HCT116 (cell line): Measurements from ENCODE around the gene UXS1. TPM values are rescaled to one million over a fixed set of nuclear protein-coding genes. Genes with fewer than 3 reads are reported as not detected.

ENCODE experiments used
- ATAC-seq: fragments of 200-7000 bp; cut with Tn5 transposase; 2 replicates; pipeline ENCODE4 v1.9.1; 2020; ENCODE audit warnings: mild to moderate bottlenecking, moderate library complexity
- BruUV-seq: library from RNA; stranded (reverse); fragments of 400-500 nt; replicated peaks from 2 replicates; lab custom pipeline; 2021; lab: Mats Ljungman, UMichigan
- CTCF ChIA-PET: fragments of 300-600 bp; sonication (Branson Sonifier 250); formaldehyde crosslinking; loops from one replicate; lab custom pipeline; 2021; ENCODE audit warnings: antibody characterized with exemption; lab: Charles Lee
- POLR2A ChIA-PET: fragments of 300-600, 350-600 bp; sonication (Branson Sonifier 250); formaldehyde crosslinking; loops from one replicate; lab custom pipeline; 2021; ENCODE audit warnings: antibody characterized with exemption; lab: Charles Lee
- RAD21 ChIA-PET, 2 experiments: fragments of 300-600 bp; sonication (Branson Sonifier 250); formaldehyde crosslinking; loops; one replicate each; lab custom pipeline; 2023; ENCODE audit warnings: low total read pairs in 2 of 2; ENCODE audit not compliant: uncharacterized antibody in 2 of 2, unreplicated experiment in 2 of 2, low non-redundant PET in 1 of 2; lab: Charles Lee
- DNase-seq: peaks from one replicate; pipeline ENCODE4 v3.0.0-alpha.2; 2010; ENCODE audit warnings: low read depth, low spot score
- H2AFZ ChIP-seq: fragments of 200-600 bp; shearing (Covaris generic), sonication (generic); 2 replicates; pipeline ENCODE4 v1.6.1; 2017; ENCODE audit warnings: low read depth, mixed run types, mixed read lengths, antibody characterized with exemption, low read length; ENCODE audit not compliant: poor library complexity, severe bottlenecking
- H3K27ac ChIP-seq: 2 replicates; pipeline ENCODE4 v1.5.1; 2012; ENCODE audit warnings: low read depth, low read length
- H3K27me3 ChIP-seq: fragments of 200-600 bp; sonication (generic); 2 replicates; pipeline ENCODE4 v1.6.1; 2016; ENCODE audit warnings: mixed run types, low read length, mixed read lengths; ENCODE audit not compliant: insufficient read depth
- H3K36me3 ChIP-seq, 2 experiments: fragments of 200-500 bp in 1 of 2; fragments of 200-600 bp in 1 of 2; sonication (Bioruptor generic) in 1 of 2; sonication (generic) in 1 of 2; 2 replicates each; pipeline versions ENCODE4 v1.5.1 to v1.6.1; 2014 to 2016; ENCODE audit warnings: low read length in 2 of 2, inconsistent platforms in 1 of 2, mixed read lengths in 1 of 2, mixed run types in 1 of 2; ENCODE audit not compliant: insufficient read depth in 2 of 2, control insufficient read depth in 1 of 2
- H3K4me1 ChIP-seq, 2 experiments: fragments of 200-600 bp in 1 of 2; sonication (generic) in 1 of 2; 2 replicates each; pipeline versions ENCODE4 v1.5.1 to v1.6.1; 2012 to 2017; ENCODE audit warnings: low read length in 2 of 2, inconsistent platforms in 1 of 2, mild to moderate bottlenecking in 1 of 2, mixed read lengths in 1 of 2, mixed run types in 1 of 2, moderate library complexity in 1 of 2; ENCODE audit not compliant: insufficient read depth in 2 of 2, control insufficient read depth in 1 of 2
- H3K4me2 ChIP-seq: fragments of 200-600 bp; sonication (generic); 2 replicates; pipeline ENCODE4 v1.6.1; 2017; ENCODE audit warnings: mixed run types, low read length, mixed read lengths
- H3K4me3 ChIP-seq, 2 experiments: fragments of 200-600 bp in 1 of 2; sonication (generic) in 1 of 2; replicated peaks in 1 of 2; 2 replicates each; pipeline ENCODE4 v1.5.1; 2011 to 2016; ENCODE audit warnings: low read length in 2 of 2, control low read depth in 1 of 2, low read depth in 1 of 2, mild to moderate bottlenecking in 1 of 2, mixed read lengths in 1 of 2, mixed run types in 1 of 2
- H3K79me2 ChIP-seq: fragments of 200-600 bp; sonication (generic); 2 replicates; pipeline ENCODE4 v1.6.1; 2017; ENCODE audit warnings: mild to moderate bottlenecking, mixed run types, low read length, moderate library complexity, mixed read lengths; ENCODE audit not compliant: insufficient read depth
- H3K9ac ChIP-seq: fragments of 200-600 bp; sonication (generic); 2 replicates; pipeline ENCODE4 v1.6.1; 2016; ENCODE audit warnings: low read length, mixed read lengths
- H3K9me2 ChIP-seq: fragments of 200-600 bp; sonication (generic), shearing (Covaris generic); 2 replicates; pipeline ENCODE4 v1.6.1; 2017; ENCODE audit warnings: mixed run types, mild to moderate bottlenecking, moderate library complexity; ENCODE audit not compliant: insufficient read depth
- H3K9me3 ChIP-seq, 2 experiments: fragments of 200-500 bp in 1 of 2; fragments of 200-600 bp in 1 of 2; sonication (Bioruptor generic) in 1 of 2; sonication (generic) in 1 of 2; 2 replicates each; pipeline ENCODE4 v1.6.1; 2014 to 2017; ENCODE audit warnings: low read length in 2 of 2, mixed read lengths in 2 of 2, inconsistent platforms in 1 of 2, low read depth in 1 of 2, mild to moderate bottlenecking in 1 of 2, mixed run types in 1 of 2, moderate library complexity in 1 of 2; ENCODE audit not compliant: control insufficient read depth in 1 of 2, insufficient read depth in 1 of 2
- H4K20me1 ChIP-seq: fragments of 200-600 bp; sonication (generic), shearing (Covaris generic); 2 replicates; pipeline ENCODE4 v1.6.1; 2017; ENCODE audit warnings: mixed run types, mild to moderate bottlenecking, moderate library complexity; ENCODE audit not compliant: insufficient read depth
- ATF3 ChIP-seq: IDR thresholded peaks from 2 replicates; pipeline ENCODE4 v1.6.1; 2012
- EZH2 ChIP-seq: fragments of 200-600 bp; sonication (generic); IDR thresholded peaks from 2 replicates; pipeline ENCODE4 v1.6.1; 2017; ENCODE audit warnings: antibody characterized with exemption, mixed run types
- EZH2phosphoT487 ChIP-seq: fragments of 200-600 bp; IDR thresholded peaks from 2 replicates; pipeline ENCODE4 v1.6.1; 2018; ENCODE audit warnings: antibody characterized with exemption, borderline replicate concordance
- FOSL1 ChIP-seq: IDR thresholded peaks from 2 replicates; pipeline ENCODE4 v1.6.1; 2012; ENCODE audit warnings: low read depth
- JUND ChIP-seq: IDR thresholded peaks from 2 replicates; pipeline ENCODE4 v1.6.1; 2012
- POLR2A ChIP-seq: IDR thresholded peaks from 2 replicates; pipeline ENCODE4 v1.7.0; 2011; ENCODE audit warnings: borderline replicate concordance; ENCODE audit not compliant: insufficient read depth, insufficient read length; ENCODE audit errors: extremely low read depth
- REST ChIP-seq: IDR thresholded peaks from 2 replicates; pipeline ENCODE4 v1.6.1; 2012; ENCODE audit warnings: low read depth
- SIN3A ChIP-seq: IDR thresholded peaks from 2 replicates; pipeline ENCODE4 v1.6.1; 2012; ENCODE audit warnings: low read depth
- SP1 ChIP-seq: IDR thresholded peaks from 2 replicates; pipeline ENCODE4 v1.6.1; 2012; ENCODE audit warnings: low read depth
- YY1 ChIP-seq: IDR thresholded peaks from 2 replicates; pipeline ENCODE4 v1.6.1; 2011; ENCODE audit warnings: low read length, low read depth, moderate library complexity, mild to moderate bottlenecking; ENCODE audit not compliant: insufficient replicate concordance; ENCODE audit errors: extremely low read depth
- ZBTB33 ChIP-seq: IDR thresholded peaks from 2 replicates; pipeline ENCODE4 v1.6.1; 2011; ENCODE audit warnings: mild to moderate bottlenecking, low read length, moderate library complexity; ENCODE audit not compliant: insufficient replicate concordance; ENCODE audit errors: extremely low read depth
- ZFX ChIP-seq: fragments of 450-650 bp; IDR thresholded peaks from 2 replicates; pipeline ENCODE4 v1.6.1; 2017
- intact Hi-C: fragments of 100-400 bp; cut with micrococcal nuclease; formaldehyde crosslinking; loops from 2 replicates; pipeline ENCODE4 v1.10.0; 2022
- total RNA-seq: library from RNA; stranded (reverse); gene quantifications from one replicate; pipeline ENCODE4 v1.2.1, GENCODE V29; 2021; ENCODE audit not compliant: unreplicated experiment

UXS1 gene
- total RNA-seq, 1 experiment from 2014 or later = 45.7 TPM

GRCh38 chr2:106054321-106054720 is 139.8 kb downstream of the UXS1 start:
- ATAC-seq (no peak), DNase-seq (no peak)
- BruUV-seq = no TSS peak
- Histone ChIP-seq H3K9me2 (no peaks in the 10 kb centered on the region), H3K9me3 (no peaks in the 10 kb centered on the region), H2AFZ (no peak overlapping the region), H3K4me2 (no peak overlapping the region; the same call in 1 of the 2 replicates), H4K20me1 (no peaks in the 10 kb centered on the region), H3K79me2 (no peaks in the 10 kb centered on the region), H3K27ac (no peak overlapping the region), H3K36me3 (no peaks in the 10 kb centered on the region), H3K9ac (no peak overlapping the region), H3K4me1 (peaks cover 16 to 32% of the 10 kb centered on the region in 2 experiments; a peak in 3 of 4 replicates), H3K4me3 (no peak overlapping the region), H3K27me3 (no peaks in the 10 kb centered on the region)
- intact Hi-C loops = no loop called here
- ChIA-PET RAD21 (no interaction called here), POLR2A (no interaction called here), CTCF (no interaction called here)
- TF ChIP-seq POLR2A (no peak), YY1 (no peak), REST (no peak), FOSL1 (no peak), JUND (no peak), ATF3 (no peak), SP1 (no peak), EZH2 (no peak), SIN3A (no peak), ZFX (no peak), ZBTB33 (no peak), EZH2phosphoT487 (no peak)
